ENCODE results near the gene EMCN. TPM values are rescaled to one million over a fixed set of nuclear protein-coding genes. Genes with fewer than 3 reads are reported as not detected.

EMCN gene
- total RNA-seq, 4 donors from 2014 or later: 33.3 to 84.1 (median 54.3) TPM

DNA sequence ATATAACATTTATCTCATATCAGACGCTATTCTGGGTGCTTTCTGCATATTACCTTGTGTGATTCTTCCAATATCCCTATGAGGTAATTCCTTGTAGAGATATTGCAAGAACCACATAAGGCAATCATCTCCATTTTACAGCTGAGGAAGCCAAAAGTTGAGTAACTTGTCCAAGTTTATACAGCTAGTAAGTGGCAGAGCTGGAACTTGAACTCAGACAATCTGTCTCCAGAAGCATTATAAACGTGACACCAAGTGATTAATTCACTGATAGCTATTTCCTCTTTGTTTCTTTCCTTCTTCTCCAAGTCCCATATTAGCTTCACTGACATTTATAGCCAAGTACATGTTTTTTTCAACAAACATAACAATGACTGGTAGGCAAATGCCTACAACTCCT, 7.3 kb downstream of the EMCN start:
- no peak overlapping the region for H3K4me3 ChIP-seq

DNA sequence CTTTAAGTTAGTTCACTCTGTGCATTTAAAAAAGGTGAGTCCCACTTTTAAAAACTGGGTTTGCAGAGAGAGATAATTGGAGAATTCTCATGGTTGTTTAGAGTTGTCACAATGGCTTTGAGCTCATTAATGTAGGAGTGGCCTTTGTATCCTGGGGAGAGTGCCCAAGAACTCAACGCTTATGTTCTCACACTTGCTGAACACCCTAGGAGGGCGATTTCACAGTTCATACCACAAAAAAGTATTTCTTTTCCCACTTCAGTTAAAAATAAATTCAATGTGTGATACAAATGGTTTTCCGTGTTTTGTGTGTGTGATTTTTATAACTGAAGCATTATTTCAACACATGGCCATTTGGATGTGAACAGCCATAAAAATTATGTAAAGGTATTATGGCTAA, 8.4 kb downstream of the EMCN start:
- no peak for DNase-seq
- Histone ChIP-seq H3K9me3 (no peaks in the 10 kb centered on the region), H3K4me3 (no peak overlapping the region), H3K4me1 (no peaks in the 10 kb centered on the region), H3K27ac (peak overlapping the region in 1 of 2 donors; percentile 12), H3K27me3 (no peaks in the 10 kb centered on the region), H3K36me3 (no peaks in the 10 kb centered on the region)
- intact Hi-C loops (cut with DNase I; ENCODE audit: low total_unique reads): no loop called here
- TF ChIP-seq CTCF (IDR thresholded peaks at IDR 0.05): no peak
- no peak for TF ChIP-seq POLR2A (IDR thresholded peaks at IDR 0.05)

More for the DNA sequence above, 7.3 kb downstream of the EMCN start:
- H3K27me3 ChIP-seq: no peaks in the 10 kb centered on the region
- no peaks in the 10 kb centered on the region for H3K9me3 ChIP-seq
- H3K36me3 ChIP-seq: no peaks in the 10 kb centered on the region
- no peaks in the 10 kb centered on the region for H3K4me1 ChIP-seq
- no peak for DNase-seq
- TF ChIP-seq POLR2A (IDR thresholded peaks at IDR 0.05) (no peak), CTCF (IDR thresholded peaks at IDR 0.05) (no peak)
- peak overlapping the region in 1 of 2 donors; percentile 30 for H3K27ac ChIP-seq
- intact Hi-C loops (cut with DNase I; ENCODE audit: low total_unique reads): no loop called here

DNA sequence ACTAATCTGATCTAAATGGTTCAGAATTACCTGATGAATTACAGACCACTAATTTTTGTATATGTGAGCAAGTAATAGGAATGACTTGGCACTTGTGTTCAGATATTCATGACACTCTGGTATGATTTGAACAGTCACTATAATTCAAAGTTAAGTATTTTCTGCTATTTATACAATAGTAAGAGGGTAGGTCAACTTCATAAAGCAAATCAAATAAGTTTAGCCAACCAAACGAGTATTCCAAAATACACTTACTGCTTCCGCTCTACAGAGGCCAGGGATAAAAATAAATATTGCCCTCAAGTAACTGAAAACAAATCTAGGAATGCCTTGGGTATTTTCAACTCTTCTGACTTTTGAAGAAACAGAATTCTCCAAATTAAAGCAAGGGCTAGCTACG, 9.1 kb downstream of the EMCN start:
- no peaks in the 10 kb centered on the region for H3K36me3 ChIP-seq
- TF ChIP-seq CTCF (IDR thresholded peaks at IDR 0.05) (no peak), POLR2A (IDR thresholded peaks at IDR 0.05) (no peak)
- no peaks in the 10 kb centered on the region for H3K9me3 ChIP-seq
- H3K27ac ChIP-seq: peak overlapping the region in 1 of 2 donors; percentile 12
- H3K27me3 ChIP-seq: no peaks in the 10 kb centered on the region
- no peaks in the 10 kb centered on the region for H3K4me1 ChIP-seq
- no peak for DNase-seq
- intact Hi-C loops (cut with DNase I; ENCODE audit: low total_unique reads): no loop called here
- no peak overlapping the region for H3K4me3 ChIP-seq

DNA sequence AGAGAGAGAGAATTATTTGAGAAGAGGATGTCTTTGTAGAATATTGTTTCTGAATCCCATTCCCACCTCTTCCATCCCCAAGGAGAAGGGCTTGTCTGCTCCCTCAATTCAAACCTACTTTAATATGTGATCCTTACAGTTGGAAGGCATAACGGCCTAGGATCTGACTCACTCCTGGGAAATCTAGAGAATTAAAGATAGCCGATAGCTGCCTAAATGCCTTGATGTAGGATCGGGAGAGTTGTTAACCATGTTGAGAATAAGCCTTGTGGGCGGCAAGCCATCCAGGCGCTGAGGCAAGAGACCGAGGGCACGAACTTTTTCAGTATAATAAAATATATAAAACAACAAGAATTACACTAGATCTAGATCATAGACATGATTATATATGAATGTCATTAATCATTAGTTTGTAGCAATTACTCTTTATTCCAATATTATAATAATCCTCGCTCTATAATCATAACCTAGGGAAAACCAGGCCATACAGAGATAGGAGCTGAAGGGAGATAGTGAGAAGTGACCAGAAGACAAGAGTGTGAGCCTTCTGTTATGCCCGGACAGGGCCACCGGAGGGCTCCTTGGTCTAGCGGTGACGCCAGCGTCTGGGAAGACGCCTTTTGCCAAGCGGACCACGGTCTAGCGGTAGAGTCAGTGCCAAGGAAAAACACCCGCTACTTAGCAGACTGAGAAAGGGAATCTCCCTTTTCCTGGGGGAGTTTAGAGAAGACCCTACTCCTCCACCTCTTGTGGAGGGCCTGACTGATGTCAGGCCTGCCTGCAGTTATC, 13.5 kb downstream of the EMCN start:
- Histone ChIP-seq H3K4me3 (no peak overlapping the region), H3K27me3 (no peaks in the 10 kb centered on the region), H3K9me3 (no peaks in the 10 kb centered on the region), H3K36me3 (no peaks in the 10 kb centered on the region), H3K27ac (no peak overlapping the region), H3K4me1 (no peaks in the 10 kb centered on the region)
- DNase-seq: no peak
- TF ChIP-seq CTCF (IDR thresholded peaks at IDR 0.05) (no peak), POLR2A (IDR thresholded peaks at IDR 0.05) (no peak)
- intact Hi-C loops (cut with DNase I; ENCODE audit: low total_unique reads): no loop called here

DNA sequence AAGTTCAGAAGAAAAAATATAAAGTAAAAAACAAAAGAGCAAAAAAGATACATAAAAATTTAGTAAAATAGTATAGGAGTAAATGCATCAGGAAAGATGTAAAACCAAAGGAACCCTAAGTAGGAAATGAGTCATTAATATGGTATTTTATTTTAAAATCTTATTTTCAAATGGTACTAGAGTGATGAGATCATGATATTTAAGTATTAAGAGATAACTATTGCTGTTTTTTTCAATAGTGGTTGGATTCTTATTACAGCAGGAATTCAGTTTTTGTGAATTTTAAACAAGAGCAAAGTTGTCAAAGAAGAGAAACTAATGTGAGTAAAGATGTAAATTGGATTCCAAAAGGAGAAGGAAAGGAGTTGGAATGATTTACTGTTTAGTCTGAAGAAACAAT, 20.0 kb downstream of the EMCN start:
- TF ChIP-seq CTCF (IDR thresholded peaks at IDR 0.05) (no peak), POLR2A (IDR thresholded peaks at IDR 0.05) (no peak)
- intact Hi-C loops (cut with DNase I; ENCODE audit: low total_unique reads): no loop called here
- no peaks in the 10 kb centered on the region for H3K4me1 ChIP-seq

More for the DNA sequence above, 20.0 kb downstream of the EMCN start:
- Histone ChIP-seq H3K36me3 (no peaks in the 10 kb centered on the region), H3K9me3 (no peaks in the 10 kb centered on the region), H3K27ac (no peak overlapping the region), H3K27me3 (no peaks in the 10 kb centered on the region), H3K4me3 (no peak overlapping the region)
- no peak for DNase-seq

Data from uterus (tissue), 4 donors.